ENCODE results near the gene COX8A. TPM values are rescaled to one million over a fixed set of nuclear protein-coding genes. Genes with fewer than 3 reads are reported as not detected.

The COX8A gene
- total and polyA plus RNA-seq, 2 of the 13 experiments (the other 11 are each of a cell fraction or from before 2014, with no cell fraction given): 202 to 406 TPM

DNA sequence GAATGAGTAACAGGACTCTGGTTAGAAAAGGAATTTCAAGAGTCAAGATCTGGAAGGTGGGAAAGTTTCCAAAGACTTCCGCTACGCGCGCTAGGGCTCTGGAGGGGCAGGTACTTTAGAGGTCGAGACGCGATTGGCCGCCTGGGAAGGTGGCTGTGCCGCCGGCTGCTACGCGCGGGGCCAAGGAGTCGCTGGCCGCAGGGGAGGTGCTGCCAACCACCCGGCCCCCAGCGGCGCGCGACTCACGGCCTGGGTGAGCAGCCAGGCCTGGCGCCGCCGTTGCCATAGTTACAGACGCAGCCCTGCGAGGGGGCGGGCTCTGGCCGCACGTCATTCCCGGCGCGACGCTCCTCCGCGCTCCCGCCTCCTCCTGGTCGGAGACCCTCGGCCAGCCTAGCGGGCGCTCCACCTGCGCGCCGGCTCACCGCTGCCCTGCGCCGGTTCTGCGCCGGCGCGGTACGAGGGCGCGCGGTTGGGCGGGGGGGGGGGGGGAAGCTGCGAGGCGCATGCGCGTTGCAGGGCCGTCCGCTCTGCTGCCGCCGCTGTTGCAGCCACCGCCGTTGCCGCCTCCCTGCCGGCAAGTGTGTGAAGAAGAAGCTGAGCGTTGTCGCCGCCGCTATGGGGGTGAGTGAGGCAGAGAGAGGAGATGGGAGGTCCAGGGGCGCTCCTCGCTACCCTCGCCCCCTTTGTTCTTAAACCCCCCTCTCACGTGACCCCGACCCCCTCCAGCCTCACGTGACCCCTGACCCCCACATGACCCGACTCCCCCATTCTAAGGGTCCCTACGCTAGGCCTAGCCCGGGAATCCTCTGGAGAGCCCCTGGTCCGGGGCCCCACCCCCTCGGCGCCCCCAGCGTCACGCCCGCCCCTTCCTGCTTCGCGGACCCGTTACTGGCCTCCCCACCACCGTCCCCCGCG, 35.7 kb upstream of the COX8A start, which contains the start of gene NAA40 (continued):
- TF ChIP-seq BCLAF1 (IDR thresholded peaks at IDR 0.05) (no peak), ATF7 (IDR thresholded peaks at IDR 0.05) (no peak), ATF7 (CRISPR knock-in tag; IDR thresholded peaks at IDR 0.05) (no peak), DPF2 (CRISPR knock-in tag; IDR thresholded peaks at IDR 0.05; ENCODE audit: borderline replicate concordance, low read depth) (no peak), TMF1 (CRISPR knock-in tag; IDR thresholded peaks at IDR 0.05; ENCODE audit: low read depth) (no peak), PAWR (CRISPR knock-in tag; IDR thresholded peaks at IDR 0.05; ENCODE audit: borderline replicate concordance) (no peak), MATR3 (CRISPR knock-in tag; IDR thresholded peaks at IDR 0.05) (no peak), ZNF839 (CRISPR knock-in tag; IDR thresholded peaks at IDR 0.05; ENCODE audit: borderline replicate concordance) (0 out of 2 replicates have a peak, but pooled peaks have one; percentile 4), DMAP1 (CRISPR knock-in tag; IDR thresholded peaks at IDR 0.05) (peak; percentile 48; the same call in 1 of the 2 replicates), REXO4 (CRISPR knock-in tag; IDR thresholded peaks at IDR 0.05; ENCODE audit: borderline replicate concordance) (no peak), ZNF256 (CRISPR knock-in tag; conservative IDR thresholded peaks at IDR 0.05) (no peak), FOXO1 (CRISPR knock-in tag; IDR thresholded peaks at IDR 0.05) (peak; percentile 18; the same call in 1 of the 2 replicates), CC2D1A (CRISPR knock-in tag; IDR thresholded peaks at IDR 0.05) (no peak), ZNF605 (CRISPR knock-in tag; IDR thresholded peaks at IDR 0.05) (peak; percentile 90), ZNF282 (IDR thresholded peaks at IDR 0.05; ENCODE audit: partially characterized antibody) (no peak), ATF1 (CRISPR knock-in tag; IDR thresholded peaks at IDR 0.05) (no peak; the same call in 1 of the 2 replicates), ZNF761 (CRISPR knock-in tag; conservative IDR thresholded peaks at IDR 0.05) (no peak), ZFP41 (CRISPR knock-in tag; IDR thresholded peaks at IDR 0.05; ENCODE audit: borderline replicate concordance) (no peak)
- TF ChIP-seq, protein P1, sequence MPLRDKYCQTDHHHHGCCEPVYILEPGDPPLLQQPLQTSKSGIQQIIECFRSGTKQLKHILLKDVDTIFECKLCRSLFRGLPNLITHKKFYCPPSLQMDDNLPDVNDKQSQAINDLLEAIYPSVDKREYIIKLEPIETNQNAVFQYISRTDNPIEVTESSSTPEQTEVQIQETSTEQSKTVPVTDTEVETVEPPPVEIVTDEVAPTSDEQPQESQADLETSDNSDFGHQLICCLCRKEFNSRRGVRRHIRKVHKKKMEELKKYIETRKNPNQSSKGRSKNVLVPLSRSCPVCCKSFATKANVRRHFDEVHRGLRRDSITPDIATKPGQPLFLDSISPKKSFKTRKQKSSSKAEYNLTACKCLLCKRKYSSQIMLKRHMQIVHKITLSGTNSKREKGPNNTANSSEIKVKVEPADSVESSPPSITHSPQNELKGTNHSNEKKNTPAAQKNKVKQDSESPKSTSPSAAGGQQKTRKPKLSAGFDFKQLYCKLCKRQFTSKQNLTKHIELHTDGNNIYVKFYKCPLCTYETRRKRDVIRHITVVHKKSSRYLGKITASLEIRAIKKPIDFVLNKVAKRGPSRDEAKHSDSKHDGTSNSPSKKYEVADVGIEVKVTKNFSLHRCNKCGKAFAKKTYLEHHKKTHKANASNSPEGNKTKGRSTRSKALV (CRISPR knock-in tag; IDR thresholded peaks at IDR 0.05): 0 out of 2 replicates have a peak, but pooled peaks have one; percentile 40
- TF ChIP-seq, protein P2, sequence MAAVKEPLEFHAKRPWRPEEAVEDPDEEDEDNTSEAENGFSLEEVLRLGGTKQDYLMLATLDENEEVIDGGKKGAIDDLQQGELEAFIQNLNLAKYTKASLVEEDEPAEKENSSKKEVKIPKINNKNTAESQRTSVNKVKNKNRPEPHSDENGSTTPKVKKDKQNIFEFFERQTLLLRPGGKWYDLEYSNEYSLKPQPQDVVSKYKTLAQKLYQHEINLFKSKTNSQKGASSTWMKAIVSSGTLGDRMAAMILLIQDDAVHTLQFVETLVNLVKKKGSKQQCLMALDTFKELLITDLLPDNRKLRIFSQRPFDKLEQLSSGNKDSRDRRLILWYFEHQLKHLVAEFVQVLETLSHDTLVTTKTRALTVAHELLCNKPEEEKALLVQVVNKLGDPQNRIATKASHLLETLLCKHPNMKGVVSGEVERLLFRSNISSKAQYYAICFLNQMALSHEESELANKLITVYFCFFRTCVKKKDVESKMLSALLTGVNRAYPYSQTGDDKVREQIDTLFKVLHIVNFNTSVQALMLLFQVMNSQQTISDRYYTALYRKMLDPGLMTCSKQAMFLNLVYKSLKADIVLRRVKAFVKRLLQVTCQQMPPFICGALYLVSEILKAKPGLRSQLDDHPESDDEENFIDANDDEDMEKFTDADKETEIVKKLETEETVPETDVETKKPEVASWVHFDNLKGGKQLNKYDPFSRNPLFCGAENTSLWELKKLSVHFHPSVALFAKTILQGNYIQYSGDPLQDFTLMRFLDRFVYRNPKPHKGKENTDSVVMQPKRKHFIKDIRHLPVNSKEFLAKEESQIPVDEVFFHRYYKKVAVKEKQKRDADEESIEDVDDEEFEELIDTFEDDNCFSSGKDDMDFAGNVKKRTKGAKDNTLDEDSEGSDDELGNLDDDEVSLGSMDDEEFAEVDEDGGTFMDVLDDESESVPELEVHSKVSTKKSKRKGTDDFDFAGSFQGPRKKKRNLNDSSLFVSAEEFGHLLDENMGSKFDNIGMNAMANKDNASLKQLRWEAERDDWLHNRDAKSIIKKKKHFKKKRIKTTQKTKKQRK (IDR thresholded peaks at IDR 0.05; ENCODE audit: low read length): no peak

Data from HepG2 (cell line).